GM12878 (cell line): ENCODE data around the gene GALNT3.

Experiments
- BHLHE40 ChIP-seq, 2 experiments: fragments of 450-650 bp in 1 of 2; IDR thresholded peaks; 2 replicates each; pipeline ENCODE4 v1.6.1; 2011 to 2017; ENCODE audit warnings: low read depth in 2 of 2, borderline replicate concordance in 1 of 2, improper control_type of control experiment in 1 of 2, low read length in 1 of 2, mild to moderate bottlenecking in 1 of 2
- CEBPB ChIP-seq, 2 experiments: fragments of 150-350 bp in 1 of 2; IDR thresholded peaks; 2 replicates each; pipeline ENCODE4 v1.6.1; 2012 to 2014; ENCODE audit warnings: low read depth in 2 of 2, low read length in 2 of 2, borderline replicate concordance in 1 of 2, inconsistent platforms in 1 of 2
- FOXM1 ChIP-seq: IDR thresholded peaks from 2 replicates; pipeline ENCODE4 v1.6.1; 2012; ENCODE audit warnings: low read depth, mild to moderate bottlenecking, inconsistent platforms, low read length, moderate library complexity
- HDAC6 ChIP-seq: fragments of 200-600 bp; sonication (generic); IDR thresholded peaks from one replicate; pipeline ENCODE4 v1.8.0; 2017; ENCODE audit warnings: antibody characterized with exemption; ENCODE audit not compliant: unreplicated experiment
- NFYB ChIP-seq: IDR thresholded peaks from 2 replicates; pipeline ENCODE4 v1.6.1; 2011; ENCODE audit warnings: low read depth, mild to moderate bottlenecking, low read length, improper control_type of control experiment, moderate library complexity; ENCODE audit not compliant: insufficient read depth
- POLR2A ChIP-seq: IDR thresholded peaks from 2 replicates; pipeline ENCODE4 v1.6.1; 2011; ENCODE audit warnings: low read depth, mild to moderate bottlenecking, low read length
- SIN3A ChIP-seq: IDR thresholded peaks from 2 replicates; pipeline ENCODE4 v1.6.1; 2012; ENCODE audit warnings: low read depth, low read length, improper control_type of control experiment
- SMC3 ChIP-seq: IDR thresholded peaks from 2 replicates; pipeline ENCODE4 v1.6.1; 2011; ENCODE audit warnings: low read length, improper control_type of control experiment, borderline replicate concordance
- TF ChIP-seq, protein P1 (sequence below): fragments of 450-650 bp; conservative IDR thresholded peaks from 2 replicates; pipeline ENCODE4 v1.6.1; 2017; ENCODE audit warnings: mild to moderate bottlenecking, moderate library complexity

DNA sequence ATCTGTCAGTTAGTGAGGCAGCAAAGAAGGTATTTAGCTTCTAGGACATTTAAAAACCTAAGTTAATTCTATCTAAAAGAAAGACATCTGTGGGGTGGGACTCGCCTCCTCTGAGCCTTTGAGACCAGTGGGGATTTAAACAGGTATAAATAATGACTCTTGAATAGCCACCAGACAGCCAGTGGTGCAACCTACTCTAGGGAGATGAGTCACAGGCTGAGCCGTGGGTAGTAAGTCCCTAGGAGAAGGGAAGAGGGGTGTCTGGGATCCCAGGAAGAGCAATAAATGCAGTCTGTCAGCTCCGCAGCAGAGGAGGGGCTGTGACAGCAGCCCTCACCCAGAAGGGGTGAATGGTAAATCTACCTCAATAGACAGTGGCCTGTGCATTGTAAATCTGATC lies 43.1 kb upstream of the GALNT3 start:
- TF ChIP-seq CEBPB (IDR thresholded peaks at IDR 0.05; ENCODE audit: borderline replicate concordance in 1 of 2, low read depth in 2 of 2, low read length in 2 of 2) = no peak
- no peak for TF ChIP-seq SIN3A
- TF ChIP-seq POLR2A = no peak
- no peak for TF ChIP-seq HDAC6
- no peak for TF ChIP-seq FOXM1
- TF ChIP-seq SMC3 = no peak
- TF ChIP-seq, protein P1, sequence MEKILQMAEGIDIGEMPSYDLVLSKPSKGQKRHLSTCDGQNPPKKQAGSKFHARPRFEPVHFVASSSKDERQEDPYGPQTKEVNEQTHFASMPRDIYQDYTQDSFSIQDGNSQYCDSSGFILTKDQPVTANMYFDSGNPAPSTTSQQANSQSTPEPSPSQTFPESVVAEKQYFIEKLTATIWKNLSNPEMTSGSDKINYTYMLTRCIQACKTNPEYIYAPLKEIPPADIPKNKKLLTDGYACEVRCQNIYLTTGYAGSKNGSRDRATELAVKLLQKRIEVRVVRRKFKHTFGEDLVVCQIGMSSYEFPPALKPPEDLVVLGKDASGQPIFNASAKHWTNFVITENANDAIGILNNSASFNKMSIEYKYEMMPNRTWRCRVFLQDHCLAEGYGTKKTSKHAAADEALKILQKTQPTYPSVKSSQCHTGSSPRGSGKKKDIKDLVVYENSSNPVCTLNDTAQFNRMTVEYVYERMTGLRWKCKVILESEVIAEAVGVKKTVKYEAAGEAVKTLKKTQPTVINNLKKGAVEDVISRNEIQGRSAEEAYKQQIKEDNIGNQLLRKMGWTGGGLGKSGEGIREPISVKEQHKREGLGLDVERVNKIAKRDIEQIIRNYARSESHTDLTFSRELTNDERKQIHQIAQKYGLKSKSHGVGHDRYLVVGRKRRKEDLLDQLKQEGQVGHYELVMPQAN = no peak
- no peak for TF ChIP-seq NFYB
- TF ChIP-seq BHLHE40 (IDR thresholded peaks at IDR 0.05; ENCODE audit: borderline replicate concordance in 1 of 2, low read depth in 2 of 2, low read length in 1 of 2) = no peak
